Right atrium auricular region (tissue), 2 donors: ENCODE data around the gene CASKIN2. TPM values are rescaled to one million over a fixed set of nuclear protein-coding genes. Genes with fewer than 3 reads are reported as not detected.
A peak's percentile ranks its signal among the peaks of the same experiment; 100 is the strongest.

Experiments
- DNase-seq: peaks from one replicate; pipeline ENCODE4 v3.0.0-alpha.2; 2019; ENCODE audit warnings: low spot score
- H3K27ac ChIP-seq, 2 donors: fragments of 200-600 bp; sonication (generic); 1 replicate in 1 of 2; 2 replicates in 1 of 2; pipeline ENCODE4 v1.5.1; 2016 to 2019
- H3K27me3 ChIP-seq, 2 donors: fragments of 200-600 bp; sonication (generic); one replicate each; pipeline versions ENCODE4 v1.5.1 to v1.6.0; 2017 to 2019
- H3K36me3 ChIP-seq: fragments of 200-600 bp; sonication (generic); one replicate; pipeline ENCODE4 v1.5.1; 2016
- H3K4me1 ChIP-seq, 2 donors: fragments of 200-600 bp; sonication (generic); one replicate each; pipeline versions ENCODE4 v1.5.1 to v1.6.0; 2017 to 2019
- H3K4me3 ChIP-seq, 2 donors: fragments of 200-600 bp; sonication (generic); 1 replicate in 1 of 2; 2 replicates in 1 of 2; pipeline ENCODE4 v1.5.1; 2017 to 2019; ENCODE audit warnings: mild to moderate bottlenecking in 1 of 2, moderate library complexity in 1 of 2
- H3K9me3 ChIP-seq, 2 donors: fragments of 200-600 bp; sonication (generic); one replicate each; pipeline ENCODE4 v1.5.1; 2019
- total RNA-seq, 2 donors: library from RNA; depleted of rRNA; stranded (reverse); fragments of >200 nt; gene quantifications; one replicate each; pipeline ENCODE4 v1.1.0, GENCODE V29; 2016
- TF ChIP-seq, protein P1 (sequence below), 2 donors: fragments of 200-600 bp; sonication (generic); IDR thresholded peaks; one replicate each; pipeline ENCODE4 v1.5.1; 2019; ENCODE audit warnings: antibody characterized with exemption in 2 of 2

CASKIN2 gene
- total RNA-seq, 2 donors from 2014 or later: 18.3 to 28.7 TPM

DNA sequence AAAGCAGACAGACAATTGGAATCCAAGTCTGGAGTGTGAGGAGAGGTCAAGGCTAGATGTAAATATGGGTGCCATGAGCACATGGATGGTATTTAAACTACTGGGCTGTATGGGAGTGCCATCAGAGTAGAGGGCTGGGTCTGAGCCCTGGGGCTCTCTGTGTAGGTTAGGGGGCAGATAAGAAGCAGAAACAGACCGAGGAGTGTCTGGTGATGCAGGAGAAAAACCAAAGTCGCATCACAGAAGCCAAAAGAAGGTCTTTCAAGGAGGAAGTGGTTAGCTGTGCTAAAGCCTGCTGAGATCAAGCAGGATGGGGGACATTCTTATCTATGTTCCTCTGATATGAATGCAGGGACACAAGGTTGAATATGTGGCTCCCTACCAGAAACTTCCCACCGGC, 2.9 kb upstream of the CASKIN2 start:
- Histone ChIP-seq H3K9me3 (no peaks in the 10 kb centered on the region), H3K4me1 (peaks cover 0 to 26% of the 10 kb centered on the region in 2 donors), H3K4me3 (no peak overlapping the region), H3K27ac (no peak overlapping the region), H3K36me3 (peaks cover 22% of the 10 kb centered on the region), H3K27me3 (no peaks in the 10 kb centered on the region)
- DNase-seq: no peak
- TF ChIP-seq, protein P1, sequence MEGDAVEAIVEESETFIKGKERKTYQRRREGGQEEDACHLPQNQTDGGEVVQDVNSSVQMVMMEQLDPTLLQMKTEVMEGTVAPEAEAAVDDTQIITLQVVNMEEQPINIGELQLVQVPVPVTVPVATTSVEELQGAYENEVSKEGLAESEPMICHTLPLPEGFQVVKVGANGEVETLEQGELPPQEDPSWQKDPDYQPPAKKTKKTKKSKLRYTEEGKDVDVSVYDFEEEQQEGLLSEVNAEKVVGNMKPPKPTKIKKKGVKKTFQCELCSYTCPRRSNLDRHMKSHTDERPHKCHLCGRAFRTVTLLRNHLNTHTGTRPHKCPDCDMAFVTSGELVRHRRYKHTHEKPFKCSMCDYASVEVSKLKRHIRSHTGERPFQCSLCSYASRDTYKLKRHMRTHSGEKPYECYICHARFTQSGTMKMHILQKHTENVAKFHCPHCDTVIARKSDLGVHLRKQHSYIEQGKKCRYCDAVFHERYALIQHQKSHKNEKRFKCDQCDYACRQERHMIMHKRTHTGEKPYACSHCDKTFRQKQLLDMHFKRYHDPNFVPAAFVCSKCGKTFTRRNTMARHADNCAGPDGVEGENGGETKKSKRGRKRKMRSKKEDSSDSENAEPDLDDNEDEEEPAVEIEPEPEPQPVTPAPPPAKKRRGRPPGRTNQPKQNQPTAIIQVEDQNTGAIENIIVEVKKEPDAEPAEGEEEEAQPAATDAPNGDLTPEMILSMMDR (IDR thresholded peaks at IDR 0.05): no peak

DNA sequence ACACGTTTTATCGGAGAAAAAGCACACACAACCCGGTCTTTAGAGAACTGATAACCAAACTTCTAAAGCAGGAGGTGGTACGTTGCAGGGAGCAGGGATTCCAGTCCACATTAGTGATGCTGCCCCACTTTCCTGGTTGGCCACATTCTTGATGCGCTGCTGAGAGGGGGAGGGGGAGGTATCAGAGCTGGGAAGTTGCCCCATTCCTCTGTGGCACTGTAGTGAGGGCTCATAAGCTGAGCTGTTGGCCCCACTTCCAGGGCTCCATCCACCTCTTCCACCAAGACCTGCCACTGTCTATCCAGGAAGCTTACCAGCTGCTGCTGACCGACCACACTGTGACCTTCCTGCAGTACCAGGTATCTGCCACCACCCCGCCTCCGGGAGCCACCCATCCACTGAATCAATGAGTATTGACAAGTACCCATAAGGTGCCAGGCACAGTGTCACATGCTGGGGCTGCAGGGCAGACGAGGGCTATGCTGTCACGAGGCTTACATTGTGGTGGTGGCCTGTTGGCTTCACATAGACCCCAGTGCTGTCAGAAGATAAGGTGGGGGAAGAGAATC, 2.0 kb upstream of the CASKIN2 start:
- Histone ChIP-seq H3K27me3 (no peaks in the 10 kb centered on the region), H3K4me1 (peaks cover 0 to 34% of the 10 kb centered on the region in 2 donors), H3K36me3 (peaks cover 28% of the 10 kb centered on the region), H3K4me3 (peak overlapping the region; percentile 95 to 99), H3K27ac (peak overlapping the region in 1 of 2 donors; percentile 75), H3K9me3 (no peaks in the 10 kb centered on the region)
- TF ChIP-seq, protein P1 (IDR thresholded peaks at IDR 0.05): no peak
- DNase-seq: no peak

DNA sequence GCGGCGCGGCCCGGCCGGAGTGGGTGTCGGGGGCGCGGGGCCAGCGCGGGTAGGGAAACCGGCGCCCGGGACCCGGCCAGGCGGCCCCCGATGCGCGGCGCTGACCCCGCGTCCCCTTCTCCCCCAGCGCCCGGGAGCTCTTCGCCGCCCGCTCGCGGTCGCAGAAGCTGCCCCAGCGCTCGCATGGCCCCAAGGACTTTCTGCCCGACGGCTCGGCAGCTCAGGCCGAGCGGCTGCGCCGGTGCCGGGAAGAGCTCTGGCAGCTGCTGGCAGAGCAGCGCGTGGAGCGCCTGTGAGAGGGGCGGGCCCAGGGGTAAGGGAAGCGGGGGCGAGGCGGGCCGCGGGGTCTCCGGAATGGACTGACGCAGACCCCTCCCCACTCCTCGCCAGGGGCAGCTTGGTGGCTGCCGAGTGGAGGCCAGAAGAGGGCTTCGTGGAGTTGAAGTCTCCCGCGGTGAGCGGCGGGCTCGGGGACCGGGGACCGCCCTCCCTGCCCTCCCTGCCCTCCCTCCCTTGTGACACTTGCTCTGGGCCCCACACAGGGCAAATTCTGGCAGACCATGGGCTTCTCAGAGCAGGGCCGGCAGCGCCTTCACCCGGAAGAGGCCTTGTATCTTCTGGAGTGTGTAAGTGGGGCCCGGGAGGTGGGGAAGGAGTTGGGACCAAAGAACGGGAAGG, 1.4 kb upstream of the CASKIN2 start:
- Histone ChIP-seq H3K27ac (peak overlapping the region; percentile 42 to 75), H3K4me3 (peak overlapping the region; percentile 95 to 99), H3K4me1 (peaks cover 0 to 41% of the 10 kb centered on the region in 2 donors), H3K9me3 (no peaks in the 10 kb centered on the region), H3K36me3 (peaks cover 25% of the 10 kb centered on the region), H3K27me3 (no peaks in the 10 kb centered on the region)
- TF ChIP-seq, protein P1 (IDR thresholded peaks at IDR 0.05): no peak
- DNase-seq: no peak

DNA sequence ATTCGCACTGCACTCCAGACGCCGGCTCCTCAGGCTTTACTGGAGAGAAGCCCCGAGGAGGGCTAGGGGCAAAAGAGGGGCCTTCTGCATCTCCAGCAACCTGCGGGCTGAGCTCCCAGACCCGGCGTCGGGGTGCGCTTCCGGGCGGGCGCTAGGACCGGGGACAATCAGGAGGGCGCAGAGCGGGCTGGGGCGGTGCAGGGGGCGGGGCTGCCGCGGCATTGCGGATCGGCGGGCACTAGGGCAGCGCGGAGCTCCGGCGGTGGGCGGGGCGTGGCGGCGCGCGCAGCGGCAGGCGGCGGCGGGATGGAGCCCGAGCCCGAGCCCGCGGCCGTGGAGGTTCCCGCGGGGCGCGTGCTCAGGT, 900 bp upstream of the CASKIN2 start, which contains the start of gene TSEN54:
Gene TSEN54 (plus strand): TSS at position 274 of the 364 bp plus-strand sequence. CDS start 33 bp downstream, at position 307.
- DNase-seq: peak; percentile 88

DNA sequence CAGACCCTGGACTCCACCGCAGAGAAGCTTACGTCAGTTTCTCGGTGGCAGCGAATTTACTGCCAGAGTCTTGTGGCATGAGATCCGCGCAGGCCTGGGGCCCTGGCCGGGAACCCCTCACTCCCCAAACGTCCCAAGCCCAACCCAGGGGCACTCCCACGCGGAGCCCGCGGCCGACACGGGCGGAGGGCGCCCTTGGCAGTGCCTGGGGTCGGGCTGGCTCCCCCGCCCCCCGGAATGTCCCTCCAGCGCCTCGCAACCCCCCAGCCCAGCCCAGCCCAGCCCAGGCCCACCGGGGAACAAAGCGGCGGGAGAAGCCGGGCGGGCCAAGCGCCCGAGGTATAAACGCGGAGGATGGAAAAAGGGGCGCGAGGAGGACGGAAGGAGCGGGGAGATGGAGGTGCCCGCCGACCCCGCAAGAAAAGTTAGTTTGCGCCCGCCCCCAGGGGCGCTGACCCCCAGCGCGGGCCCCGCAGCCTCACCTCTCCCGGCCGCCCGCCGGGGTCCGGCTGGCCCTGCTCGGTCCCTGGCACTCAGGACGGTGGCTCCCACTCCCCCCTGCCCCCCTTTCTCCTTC, 330 bp downstream of the CASKIN2 start:
- Histone ChIP-seq H3K27me3 (no peaks in the 10 kb centered on the region), H3K4me3 (peak overlapping the region; percentile 95 to 99), H3K27ac (peak overlapping the region; percentile 93 to 97), H3K36me3 (peaks cover 23% of the 10 kb centered on the region), H3K9me3 (no peaks in the 10 kb centered on the region), H3K4me1 (peaks cover 0 to 58% of the 10 kb centered on the region in 2 donors)
- DNase-seq: no peak
- TF ChIP-seq, protein P1 (IDR thresholded peaks at IDR 0.05): no peak

More for the DNA sequence above, 900 bp upstream of the CASKIN2 start, which contains the start of gene TSEN54:
- Histone ChIP-seq H3K4me1 (peaks cover 0 to 46% of the 10 kb centered on the region in 2 donors), H3K27ac (peak within 1 kb of the TSS; percentile 93 to 97), H3K9me3 (no peaks in the 10 kb centered on the region), H3K36me3 (peaks cover 24% of the 10 kb centered on the region), H3K27me3 (no peaks in the 10 kb centered on the region), H3K4me3 (peak within 1 kb of the TSS; percentile 95 to 99)
- TF ChIP-seq, protein P1 (IDR thresholded peaks at IDR 0.05): no peak
